ENCODE results near the gene POR.
"Not testable (repeated sequence)": the region's sequence is repeated elsewhere in the genome, so short reads cannot be mapped to it uniquely, and the experiment has no call there.

Gene POR

GRCh38 chr7:76016191-76016947 lies 101.4 kb downstream of the POR start:
- ChIA-PET CTCF (interaction anchor here (7.5 kb wide), 1 partner anchor 147 kb away, joined by 229 read pairs; no protein-coding TSS in a partner anchor), POLR2A (no interaction called here)
- TF ChIP-seq CTCF (IDR thresholded peaks at IDR 0.05; ENCODE audit: insufficient read depth, low read length, missing control alignments), result no peak
- no peak for DNase-seq (ENCODE audit: low read depth, low spot score)
- no peak overlapping the region for H3K4me3 ChIP-seq (ENCODE audit: low read depth, low read length)

GRCh38 chr7:76018520-76018919 lies 103.6 kb downstream of the POR start:
- CTCF ChIA-PET, result interaction anchor here (1.0 to 7.5 kb wide), 4 partner anchors 9 to 150 kb away, joined by 3 to 229 read pairs (median 16); no protein-coding TSS in a partner anchor
- POLR2A ChIA-PET; H3K4me3 ChIP-seq (ENCODE audit: low read depth, low read length); DNase-seq (ENCODE audit: low read depth, low spot score): not testable (repeated sequence)

DNA sequence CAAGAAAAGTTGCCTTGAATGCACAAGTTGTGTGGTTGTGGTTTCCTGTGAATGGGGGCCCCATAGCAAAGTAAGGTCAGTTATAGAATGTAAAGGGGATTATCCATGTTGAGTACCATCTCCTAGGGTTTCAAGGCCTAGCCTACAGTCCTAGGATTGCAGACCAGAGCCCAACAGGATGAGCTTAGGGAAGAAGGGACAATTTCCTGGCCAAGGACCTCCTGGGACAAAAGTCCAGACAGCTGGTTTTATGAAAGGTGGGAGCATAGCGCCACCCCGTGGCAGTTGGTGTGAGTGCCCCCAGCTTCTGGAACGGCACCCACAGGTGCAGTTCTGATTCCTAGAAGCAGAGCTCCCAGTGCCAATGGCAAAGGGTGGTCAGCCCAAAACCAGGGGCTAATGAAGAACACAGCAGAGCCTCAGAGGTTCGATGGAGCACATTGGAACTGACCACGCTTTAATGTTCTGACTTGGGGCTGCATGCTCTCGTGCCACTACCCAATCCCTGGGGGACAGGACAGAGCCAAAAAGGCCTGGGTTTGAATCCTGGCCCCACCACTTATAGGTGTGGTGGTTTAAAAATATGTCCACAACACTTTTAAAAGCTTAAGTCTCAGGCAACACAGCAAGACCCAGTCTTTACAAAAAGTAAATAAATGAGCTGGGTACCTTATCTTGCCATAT lies 105.2 kb downstream of the POR start:
- ChIA-PET CTCF (interaction anchor here (0.6 to 7.5 kb wide), 41 partner anchors 9 to 269 kb away, joined by 3 to 229 read pairs (median 5); partner anchors contain the start of genes CCL26 and RHBDD2), POLR2A (interaction anchor here (0.5 to 1.6 kb wide), 8 partner anchors 17 to 281 kb away, joined by 3 to 5 read pairs (median 3); partner anchors contain the start of gene TMEM120A)
- no peak overlapping the region for H3K4me3 ChIP-seq (ENCODE audit: low read depth, low read length)
- no peak for DNase-seq (ENCODE audit: low read depth, low spot score)
- TF ChIP-seq CTCF (IDR thresholded peaks at IDR 0.05; ENCODE audit: insufficient read depth, low read length, missing control alignments), result peak; percentile 84

DNA sequence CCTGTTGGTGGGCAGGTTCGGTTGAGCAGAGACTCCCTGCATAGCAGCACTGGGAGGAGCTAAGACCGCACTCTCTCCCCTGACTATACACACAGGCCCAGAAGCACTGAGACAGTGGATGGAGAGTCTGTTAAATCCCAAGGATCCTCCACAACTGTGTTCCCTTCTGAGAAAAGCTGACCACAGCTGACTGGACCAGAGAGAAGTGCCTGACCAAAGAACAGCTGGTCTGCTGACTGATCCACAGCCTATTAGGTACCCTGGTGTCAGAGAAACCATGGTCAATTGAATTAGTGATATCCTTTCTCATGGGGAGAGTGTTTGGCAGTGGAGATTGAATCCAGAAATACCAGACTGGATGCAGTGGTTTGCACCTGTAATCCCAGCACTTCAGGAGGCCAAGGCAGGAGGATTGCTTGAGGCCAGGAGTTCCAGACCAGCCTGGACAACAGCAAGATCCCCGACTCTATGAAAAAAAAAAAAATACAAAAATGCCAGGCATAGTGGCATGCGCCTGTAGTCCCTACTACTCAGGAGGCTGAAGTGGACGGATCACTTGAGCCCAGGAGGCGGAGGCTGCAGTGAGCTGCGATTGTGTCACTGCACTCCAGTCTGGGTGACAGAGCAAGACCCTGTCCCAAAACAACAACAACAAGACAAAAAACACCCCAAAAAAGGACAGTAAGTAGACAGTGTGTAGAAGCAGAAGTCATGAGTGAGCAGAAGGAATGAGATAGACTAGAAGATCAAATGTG lies 107.2 kb downstream of the POR start:
- no peak for DNase-seq (ENCODE audit: low read depth, low spot score)
- POLR2A ChIA-PET, result no interaction called here
- TF ChIP-seq CTCF (IDR thresholded peaks at IDR 0.05; ENCODE audit: insufficient read depth, low read length, missing control alignments), result no peak
- CTCF ChIA-PET, result interaction anchor here (2.0 to 7.5 kb wide), 5 partner anchors 11 to 153 kb away, joined by 7 to 229 read pairs (median 10); no protein-coding TSS in a partner anchor
- H3K4me3 ChIP-seq (ENCODE audit: low read depth, low read length), result no peak overlapping the region

GRCh38 chr7:76023002-76023401 lies 108.0 kb downstream of the POR start:
- H3K4me3 ChIP-seq (ENCODE audit: low read depth, low read length), result no peak overlapping the region
- no peak for DNase-seq (ENCODE audit: low read depth, low spot score)
- POLR2A ChIA-PET, result no interaction called here
- no peak for TF ChIP-seq CTCF (IDR thresholded peaks at IDR 0.05; ENCODE audit: insufficient read depth, low read length, missing control alignments)
- CTCF ChIA-PET, result interaction anchor here (7.5 kb wide), 1 partner anchor 154 kb away, joined by 229 read pairs; no protein-coding TSS in a partner anchor

DNA sequence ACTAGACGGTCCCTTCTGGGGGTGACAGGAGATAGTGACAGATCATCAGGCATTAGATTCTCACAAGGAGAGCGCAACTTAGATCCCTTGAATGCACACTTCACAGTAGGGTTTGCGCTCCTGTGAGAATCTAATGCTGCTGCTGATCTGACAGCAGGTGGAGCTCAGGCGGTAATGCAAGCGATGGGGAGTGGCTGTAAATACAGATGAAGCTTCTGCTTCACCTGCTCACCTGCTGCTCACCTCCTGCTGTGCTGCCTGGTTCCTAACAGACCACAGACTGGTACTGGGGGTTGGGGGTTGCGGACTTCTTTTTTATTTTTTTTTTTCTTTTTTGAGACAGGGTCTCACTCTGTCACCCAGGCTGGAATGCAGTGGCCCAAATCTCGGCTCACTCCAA lies 114.7 kb downstream of the POR start:
- POLR2A ChIA-PET; H3K4me3 ChIP-seq (ENCODE audit: low read depth, low read length); DNase-seq (ENCODE audit: low read depth, low spot score): not testable (repeated sequence)
- CTCF ChIA-PET, result interaction anchor here (0.6 to 2.3 kb wide), 2 partner anchors 10 to 14 kb away, joined by 3 to 12 read pairs; no protein-coding TSS in a partner anchor

All from AG04449 (cell line).